LHCN-M2 (cell line): ENCODE results near the gene PHTF1. TPM values are rescaled to one million over a fixed set of nuclear protein-coding genes. Genes with fewer than 3 reads are reported as not detected.
A peak's percentile ranks its signal among the peaks of the same experiment; 100 is the strongest.
"Not testable (repeated sequence)": the region's sequence is repeated elsewhere in the genome, so short reads cannot be mapped to it uniquely, and the experiment has no call there.

Experiments
- DNase-seq: peaks from one replicate; pipeline ENCODE4 v3.0.0-alpha.2; 2012; ENCODE audit warnings: low read depth
- total RNA-seq: library from RNA; depleted of rRNA; stranded (reverse); fragments of >200 nt; gene quantifications from 2 replicates; pipeline ENCODE4 v1.2.3, GENCODE V29; 2014

PHTF1 gene
- total RNA-seq, 1 experiment from 2014 or later: 39.0 TPM

GRCh38 chr1:113721010-113721409, 38.3 kb downstream of the PHTF1 start:
- DNase-seq: no peak

- DNase-seq: not testable (repeated sequence)
Measured at GRCh38 chr1:113718621-113719020, 40.7 kb downstream of the PHTF1 start.

- not testable (repeated sequence) for DNase-seq
Measured at GRCh38 chr1:113717506-113717905, 41.8 kb downstream of the PHTF1 start.

GRCh38 chr1:113714606-113715269, 44.5 kb downstream of the PHTF1 start:
- no peak for DNase-seq

- peak; percentile 7 for DNase-seq
Measured at GRCh38 chr1:113701429-113701828, 57.9 kb downstream of the PHTF1 start.

GRCh38 chr1:113694910-113695309, 64.4 kb downstream of the PHTF1 start:
- no peak for DNase-seq

GRCh38 chr1:113692824-113693431, 66.4 kb downstream of the PHTF1 start:
- DNase-seq: no peak

GRCh38 chr1:113692342-113692741, 66.9 kb downstream of the PHTF1 start:
- no peak for DNase-seq

- DNase-seq: no peak
Measured at GRCh38 chr1:113691184-113691583, 68.1 kb downstream of the PHTF1 start.

- no peak for DNase-seq
Measured at GRCh38 chr1:113686891-113687618, 72.2 kb downstream of the PHTF1 start.

- peak; percentile 79 for DNase-seq
Measured at GRCh38 chr1:113684153-113684541, 75.1 kb downstream of the PHTF1 start.

GRCh38 chr1:113683384-113684152, 75.7 kb downstream of the PHTF1 start:
- DNase-seq: no peak

- no peak for DNase-seq
Measured at GRCh38 chr1:113681596-113682337, 77.5 kb downstream of the PHTF1 start.

GRCh38 chr1:113678159-113678469, 81.2 kb downstream of the PHTF1 start:
- DNase-seq: no peak

GRCh38 chr1:113677250-113678158, 81.8 kb downstream of the PHTF1 start:
- peak; percentile 47 for DNase-seq

GRCh38 chr1:113676524-113676923, 82.8 kb downstream of the PHTF1 start:
- DNase-seq: no peak

- DNase-seq: no peak
Measured at GRCh38 chr1:113675302-113675701, 84.0 kb downstream of the PHTF1 start.

- DNase-seq: no peak
Measured at GRCh38 chr1:113674591-113674990, 84.7 kb downstream of the PHTF1 start.

- no peak for DNase-seq
Measured at GRCh38 chr1:113672491-113672890, 86.8 kb downstream of the PHTF1 start.

- no peak for DNase-seq
Measured at GRCh38 chr1:113670650-113671049, 88.6 kb downstream of the PHTF1 start.
